CD14-positive monocyte (primary cell): ENCODE data around the gene ATL1. TPM values are rescaled to one million over a fixed set of nuclear protein-coding genes. Genes with fewer than 3 reads are reported as not detected.
"Not testable (repeated sequence)": the region's sequence is repeated elsewhere in the genome, so short reads cannot be mapped to it uniquely, and the experiment has no call there.

Experiments used
- DNase-seq, 3 donors: peaks; one replicate each; pipeline ENCODE4 v3.0.0-alpha.2; 2011 to 2022
- H2AFZ ChIP-seq: 2 replicates; pipeline ENCODE4 v1.6.0; 2012; ENCODE audit warnings: mild to moderate bottlenecking, low read depth, low read length, inconsistent platforms; ENCODE audit not compliant: insufficient read depth, poor library complexity, severe bottlenecking
- H3K27ac ChIP-seq, 2 donors: 1 replicate in 1 of 2; 2 replicates in 1 of 2; pipeline ENCODE4 v1.5.1; 2012 to 2013; ENCODE audit warnings: low read length in 2 of 2, control low read depth in 1 of 2, inconsistent platforms in 1 of 2, low read depth in 1 of 2, mild to moderate bottlenecking in 1 of 2
- H3K27me3 ChIP-seq, 2 donors: one replicate each; pipeline versions ENCODE4 v1.6.0 to v1.6.1; 2011 to 2013; ENCODE audit warnings: low read length in 2 of 2; ENCODE audit not compliant: control insufficient read depth in 2 of 2, insufficient read depth in 2 of 2
- H3K36me3 ChIP-seq, 2 donors: replicated peaks in 1 of 2; 1 replicate in 1 of 2; 2 replicates in 1 of 2; pipeline versions ENCODE4 v1.5.1 to v1.6.1; 2012 to 2013; ENCODE audit warnings: low read length in 2 of 2, control low read depth in 1 of 2, inconsistent platforms in 1 of 2, mild to moderate bottlenecking in 1 of 2; ENCODE audit not compliant: insufficient read depth in 2 of 2, control insufficient read depth in 1 of 2
- H3K4me1 ChIP-seq, 2 donors: 1 replicate in 1 of 2; 2 replicates in 1 of 2; pipeline versions ENCODE4 v1.5.1 to v1.6.1; 2012 to 2013; ENCODE audit warnings: low read length in 2 of 2, control low read depth in 1 of 2, inconsistent platforms in 1 of 2, mild to moderate bottlenecking in 1 of 2, moderate library complexity in 1 of 2; ENCODE audit not compliant: insufficient read depth in 2 of 2, control insufficient read depth in 1 of 2
- H3K4me2 ChIP-seq: replicated peaks from 2 replicates; pipeline ENCODE3; 2012; ENCODE audit warnings: low read length, moderate library complexity, mild to moderate bottlenecking; ENCODE audit not compliant: poor library complexity, severe bottlenecking; ENCODE audit errors: extremely low read depth
- H3K4me3 ChIP-seq, 3 experiments: fragments of 200-600 bp in 1 of 3; sonication (generic) in 1 of 3; replicated peaks in 1 of 3; 1 replicate in 2 of 3; 2 replicates in 1 of 3; pipeline ENCODE4 v1.5.1; 2011 to 2013; ENCODE audit warnings: low read length in 3 of 3, mild to moderate bottlenecking in 3 of 3, control low read depth in 2 of 3, low read depth in 2 of 3, inconsistent platforms in 1 of 3, moderate library complexity in 1 of 3
- H3K79me2 ChIP-seq: 2 replicates; pipeline ENCODE4 v1.6.0; 2012; ENCODE audit warnings: mild to moderate bottlenecking, control low read depth, inconsistent platforms, low read length, moderate library complexity; ENCODE audit not compliant: insufficient read depth
- H3K9ac ChIP-seq: 2 replicates; pipeline ENCODE4 v1.6.0; 2017; ENCODE audit warnings: low read length, mild to moderate bottlenecking; ENCODE audit not compliant: insufficient read depth, poor library complexity, severe bottlenecking
- H3K9me3 ChIP-seq, 2 donors: replicated peaks in 1 of 2; 1 replicate in 1 of 2; 2 replicates in 1 of 2; pipeline versions ENCODE4 v1.5.1 to v1.6.1; 2012 to 2013; ENCODE audit warnings: low read length in 2 of 2, control low read depth in 1 of 2; ENCODE audit not compliant: control insufficient read depth in 1 of 2, insufficient read depth in 1 of 2
- H4K20me1 ChIP-seq: 2 replicates; pipeline ENCODE4 v1.6.0; 2012; ENCODE audit warnings: mild to moderate bottlenecking, low read length, control low read depth, moderate library complexity; ENCODE audit not compliant: insufficient read depth
- H3K27ac Mint-ChIP-seq, 7 donors: one replicate each; pipeline ENCODE4 v1.8.0; 2020; ENCODE audit warnings: mild to moderate bottlenecking in 7 of 7, mixed read lengths in 7 of 7, moderate library complexity in 6 of 7, inconsistent platforms in 2 of 7
- H3K27me3 Mint-ChIP-seq, 3 donors: one replicate each; pipeline ENCODE4 v1.8.0; 2021 to 2022; ENCODE audit warnings: low read depth in 3 of 3, mild to moderate bottlenecking in 3 of 3, mixed read lengths in 3 of 3, moderate library complexity in 3 of 3, inconsistent platforms in 1 of 3
- H3K36me3 Mint-ChIP-seq, 2 donors: one replicate each; pipeline ENCODE4 v1.8.0; 2020; ENCODE audit warnings: mixed read lengths in 2 of 2, inconsistent platforms in 1 of 2, mild to moderate bottlenecking in 1 of 2
- H3K4me1 Mint-ChIP-seq: one replicate; pipeline ENCODE4 v1.8.0; 2020; ENCODE audit warnings: mild to moderate bottlenecking, mixed read lengths
- H3K4me3 Mint-ChIP-seq, 2 donors: one replicate each; pipeline ENCODE4 v1.8.0; 2020; ENCODE audit warnings: mild to moderate bottlenecking in 2 of 2, mixed read lengths in 2 of 2, moderate library complexity in 1 of 2
- H3K9me3 Mint-ChIP-seq, 7 donors: one replicate each; pipeline ENCODE4 v1.8.0; 2020 to 2022; ENCODE audit warnings: mixed read lengths in 7 of 7, mild to moderate bottlenecking in 6 of 7, moderate library complexity in 6 of 7, inconsistent platforms in 2 of 7
- CTCF ChIP-seq: fragments of 200-600 bp; IDR thresholded peaks from one replicate; pipeline ENCODE4 v1.8.0; 2022; ENCODE audit warnings: antibody characterized with exemption, mild to moderate bottlenecking
- WGBS: methylation state at CpG from one replicate; pipeline ENCODE4 v1.1.5; 2013; ENCODE audit warnings: missing lambda C conversion rate; ENCODE audit not compliant: insufficient coverage; 5-methylcytosine and 5-hydroxymethylcytosine counted together
- intact Hi-C, 2 donors: fragments of 100-400 bp; cut with micrococcal nuclease; formaldehyde crosslinking; loops; one replicate each; pipeline versions ENCODE4 v1.15.0 to v1.15.1; 2023
- polyA plus RNA-seq, 3 donors: library from polyadenylated mRNA; depleted of rRNA in 1 of 3; unstranded in 2 of 3; stranded (reverse) in 1 of 3; fragments of 300-500 nt in 2 of 3; fragments of >200 nt in 1 of 3; fragmentation: Illumina TruSeq in 2 of 3; gene quantifications; 1 replicate in 2 of 3; 2 replicates in 1 of 3; pipeline ENCODE4 v1.2.3, GENCODE V29; 2012 to 2021

Gene ATL1
- polyA plus RNA-seq, 3 donors, result 0.36 to 1.1 (median 0.99) TPM

GRCh38 chr14:50551877-50552276 is 8.1 kb upstream of the ATL1 start:
- no peaks in the 10 kb centered on the region for H3K79me2 ChIP-seq
- intact Hi-C loops, result no loop called here
- Mint-ChIP-seq H3K9me3 (peaks cover 0 to 7% (median 0%) of the 10 kb centered on the region in 7 donors), H3K4me1 (peaks cover 5% of the 10 kb centered on the region), H3K27ac (no peak overlapping the region), H3K4me3 (no peak overlapping the region), H3K36me3 (no peaks in the 10 kb centered on the region), H3K27me3 (peaks cover 0 to 9% (median 4%) of the 10 kb centered on the region in 3 donors)
- DNase-seq, result no peak
- no peak overlapping the region for H3K4me3 ChIP-seq
- no peaks in the 10 kb centered on the region for H3K4me1 ChIP-seq
- WGBS, result no CpG with 5 or more reads among the region's 3 CpGs
- H3K9me3 ChIP-seq, result no peaks in the 10 kb centered on the region
- H3K36me3 ChIP-seq, result no peaks in the 10 kb centered on the region
- TF ChIP-seq CTCF, result no peak
- H3K27ac ChIP-seq, result no peak overlapping the region
- H4K20me1 ChIP-seq, result no peaks in the 10 kb centered on the region
- no peak overlapping the region for H3K4me2 ChIP-seq
- no peak overlapping the region for H2AFZ ChIP-seq
- H3K9ac ChIP-seq, result no peak overlapping the region
- H3K27me3 ChIP-seq, result no peaks in the 10 kb centered on the region

DNA sequence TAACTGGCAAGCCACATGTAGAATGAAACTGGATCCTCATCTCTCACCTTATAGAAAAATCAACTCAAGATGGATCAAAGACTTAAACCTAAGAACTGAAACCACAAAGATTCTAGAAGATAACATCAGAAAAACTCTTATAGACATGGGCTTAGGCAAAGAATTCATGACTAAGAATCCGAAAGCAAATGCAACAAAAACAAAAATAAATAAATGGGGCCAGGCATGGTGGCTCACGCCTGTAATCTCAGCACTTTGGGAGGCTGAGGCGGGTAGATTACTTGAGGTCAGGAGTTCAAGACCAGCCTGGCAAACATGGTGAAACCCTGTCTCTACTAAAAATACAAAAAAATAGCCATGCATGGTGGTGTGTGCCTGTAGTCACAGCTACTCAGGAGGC is 7.1 kb upstream of the ATL1 start:
- DNase-seq, H3K27ac Mint-ChIP-seq, H3K4me1 ChIP-seq, H3K36me3 ChIP-seq, H3K27ac ChIP-seq, H3K9ac ChIP-seq, H3K4me3 ChIP-seq, H3K9me3 Mint-ChIP-seq, H3K9me3 ChIP-seq, H4K20me1 ChIP-seq, H3K79me2 ChIP-seq, H2AFZ ChIP-seq, H3K4me1 Mint-ChIP-seq, intact Hi-C loops, H3K36me3 Mint-ChIP-seq, H3K4me2 ChIP-seq, H3K27me3 ChIP-seq, H3K4me3 Mint-ChIP-seq, H3K27me3 Mint-ChIP-seq: not testable (repeated sequence)
- WGBS, result no CpG with 5 or more reads among the region's 3 CpGs
